ENCODE results near the gene CHI3L1.

The CHI3L1 gene

GRCh38 chr1:203204756-203205155 lies 18.3 kb upstream of the CHI3L1 start:
- no peak for DNase-seq

GRCh38 chr1:203202431-203203245 lies 16.1 kb upstream of the CHI3L1 start:
- DNase-seq, result no peak

DNA sequence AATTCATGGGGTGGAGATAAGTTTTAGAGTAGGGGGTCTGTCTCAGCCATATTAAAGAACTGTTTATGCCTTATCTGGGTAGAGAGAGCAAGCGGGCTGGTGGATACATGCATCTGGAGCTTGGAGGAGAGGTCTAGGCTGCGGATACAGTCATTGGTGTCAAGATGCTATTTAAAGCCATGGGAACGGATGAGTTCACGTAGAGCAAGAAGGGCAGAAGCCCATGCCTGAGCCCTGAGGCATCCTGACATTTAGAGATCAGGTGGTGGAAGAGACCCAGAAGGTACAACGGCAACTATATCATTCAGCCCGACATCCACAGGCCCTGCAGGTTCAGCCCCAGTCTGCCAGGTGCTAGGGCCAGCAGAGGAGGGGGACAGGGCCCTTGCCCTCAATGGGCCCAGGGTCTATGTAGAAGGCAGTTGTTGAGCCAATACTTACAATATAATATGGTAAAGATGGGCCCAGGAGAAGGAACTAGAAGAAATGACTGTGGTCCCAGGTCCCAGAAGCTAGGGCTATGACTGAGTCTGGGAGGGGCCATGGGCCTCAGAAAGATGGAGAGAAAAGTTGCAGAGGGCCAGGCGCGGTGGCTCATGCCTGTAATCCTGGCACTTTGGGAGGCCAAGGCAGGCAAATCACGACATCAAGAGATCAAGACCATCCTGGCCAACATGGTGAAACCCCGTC lies 15.2 kb upstream of the CHI3L1 start:
- no peak for DNase-seq

DNA sequence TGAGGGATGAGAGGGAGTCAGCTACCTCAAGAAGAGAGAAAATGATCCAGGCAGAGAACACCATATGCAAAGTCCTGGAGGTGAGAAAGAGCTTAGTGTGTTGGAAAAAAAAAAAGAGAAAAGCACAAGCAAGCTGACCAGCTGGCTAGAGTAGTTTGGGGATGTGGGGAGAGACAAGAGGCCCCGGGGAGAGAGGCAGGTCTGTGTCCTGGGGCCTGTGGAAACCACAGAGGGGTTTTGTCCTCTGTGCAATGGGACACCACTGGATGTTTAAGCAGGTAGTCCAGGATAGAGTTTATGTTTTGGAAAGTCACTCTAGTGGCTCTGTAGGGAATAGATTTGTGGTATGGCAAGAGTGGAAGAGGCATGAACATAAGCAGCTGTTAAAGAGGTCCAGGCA lies 14.4 kb upstream of the CHI3L1 start:
- DNase-seq, result no peak

- no peak for DNase-seq
Measured at GRCh38 chr1:203199816-203200571, 13.5 kb upstream of the CHI3L1 start.

GRCh38 chr1:203199481-203199815 lies 12.9 kb upstream of the CHI3L1 start:
- DNase-seq, result no peak

DNA sequence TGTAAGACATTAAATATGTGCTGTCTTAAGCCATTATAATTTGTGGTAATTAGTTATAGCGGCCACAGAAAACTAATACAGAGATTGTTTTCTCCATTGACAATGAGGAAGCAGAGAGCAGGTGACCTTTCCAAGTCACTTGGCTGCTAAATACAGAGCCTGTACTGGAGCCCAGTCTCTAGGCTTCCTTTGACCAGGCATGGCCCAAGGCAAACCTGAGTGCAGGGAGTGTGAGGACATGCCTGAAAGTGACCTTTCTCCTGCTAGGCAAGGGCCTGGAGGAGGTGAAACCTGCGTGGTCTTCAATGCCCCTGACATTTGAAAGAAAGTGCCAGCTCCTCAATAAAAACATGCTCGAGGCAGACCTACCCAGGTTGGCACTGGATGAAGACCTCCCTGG lies 12.5 kb upstream of the CHI3L1 start:
- no peak for DNase-seq

GRCh38 chr1:203197625-203198024 lies 11.1 kb upstream of the CHI3L1 start:
- DNase-seq, result no peak

GRCh38 chr1:203196371-203196770 lies 9.9 kb upstream of the CHI3L1 start:
- no peak for DNase-seq

GRCh38 chr1:203190949-203191348 lies 4.4 kb upstream of the CHI3L1 start:
- no peak for DNase-seq

DNA sequence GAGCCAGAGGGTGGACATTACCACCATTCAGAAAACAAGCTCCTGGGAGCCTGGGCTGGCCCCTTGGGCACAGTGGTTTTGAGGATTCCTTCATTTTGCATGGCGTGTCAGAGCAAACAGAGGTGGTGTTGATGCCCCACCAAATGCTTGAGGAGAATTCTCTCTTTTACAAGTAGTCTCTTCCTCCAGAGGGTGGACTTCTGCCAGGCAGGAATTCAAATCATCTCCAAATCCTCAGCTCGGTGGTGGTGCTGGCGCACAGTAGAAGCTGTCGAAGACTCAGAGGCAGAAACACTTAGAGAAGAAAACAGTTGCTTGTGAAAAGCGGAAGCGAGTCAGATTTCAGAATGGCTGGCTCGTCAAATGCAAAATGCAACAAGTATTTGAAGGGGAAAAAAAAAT lies 3.4 kb upstream of the CHI3L1 start:
- DNase-seq, result no peak

- no peak for DNase-seq
Measured at GRCh38 chr1:203188686-203189232, 2.3 kb upstream of the CHI3L1 start.

- no peak for DNase-seq
Measured at GRCh38 chr1:203187689-203188264, 1.3 kb upstream of the CHI3L1 start.

DNA sequence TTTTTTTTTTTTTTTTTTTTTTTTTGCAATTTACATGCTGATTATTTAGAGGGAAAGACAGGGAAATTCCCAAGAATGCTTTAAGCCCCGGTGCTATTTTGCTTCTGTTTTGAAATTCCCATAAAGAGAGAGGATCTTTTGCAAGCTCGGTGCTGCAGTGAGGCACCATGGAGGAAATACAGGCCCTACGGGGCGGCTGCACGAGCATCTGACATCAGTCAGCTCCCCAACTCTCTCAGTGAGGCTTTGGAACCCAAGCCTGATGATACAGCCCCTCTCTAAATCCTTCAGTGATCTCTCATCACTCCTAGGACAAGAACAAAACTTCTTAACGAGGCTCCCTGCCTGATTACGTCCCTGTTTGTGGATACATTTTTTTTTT lies 791 bp upstream of the CHI3L1 start:
- DNase-seq, result no peak

- no peak for DNase-seq
Measured at GRCh38 chr1:203186091-203186445, 436 bp downstream of the CHI3L1 start.

- no peak for DNase-seq
Measured at GRCh38 chr1:203185585-203185984, 919 bp downstream of the CHI3L1 start.

GRCh38 chr1:203185061-203185461 lies 1.4 kb downstream of the CHI3L1 start:
- no peak for DNase-seq

DNA sequence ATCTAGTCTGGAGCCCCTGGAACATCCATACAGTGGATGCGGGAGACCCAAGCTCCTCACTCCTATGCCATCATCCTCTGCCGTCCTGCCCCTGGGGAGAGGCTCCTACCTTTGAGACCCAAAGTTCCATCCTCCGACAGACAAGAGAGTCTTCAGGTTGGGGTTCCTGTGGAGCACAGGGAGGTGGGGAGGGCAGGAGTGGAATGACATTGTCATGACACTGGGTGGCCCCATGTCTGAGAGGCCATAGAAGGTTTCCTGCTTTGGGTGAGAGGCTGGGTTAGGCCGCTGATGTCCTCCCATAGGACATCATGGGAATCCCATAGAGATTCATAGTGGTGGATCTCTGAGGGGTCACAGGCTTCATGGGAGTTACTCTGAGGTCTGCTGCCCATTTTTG lies 2.0 kb downstream of the CHI3L1 start:
- DNase-seq, result no peak

DNA sequence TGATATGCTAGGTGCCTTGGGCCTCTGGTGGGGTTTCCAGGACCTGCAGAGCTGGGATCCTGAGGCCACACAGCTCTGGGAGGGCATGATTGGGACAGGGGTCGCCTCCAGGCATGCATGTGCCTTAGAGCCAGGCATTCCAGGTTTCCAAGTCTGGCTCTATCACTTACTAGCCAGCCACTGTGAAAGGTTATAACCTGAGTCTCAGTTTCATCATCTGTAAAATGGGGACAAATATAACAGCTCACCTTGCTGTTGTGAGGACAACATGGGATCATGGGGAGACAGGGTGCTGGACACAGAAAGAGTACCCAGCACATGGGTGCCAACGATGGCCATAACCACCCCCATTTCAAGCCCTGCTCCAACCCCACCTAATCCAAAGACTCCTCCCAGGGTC lies 2.7 kb downstream of the CHI3L1 start:
- no peak for DNase-seq

DNA sequence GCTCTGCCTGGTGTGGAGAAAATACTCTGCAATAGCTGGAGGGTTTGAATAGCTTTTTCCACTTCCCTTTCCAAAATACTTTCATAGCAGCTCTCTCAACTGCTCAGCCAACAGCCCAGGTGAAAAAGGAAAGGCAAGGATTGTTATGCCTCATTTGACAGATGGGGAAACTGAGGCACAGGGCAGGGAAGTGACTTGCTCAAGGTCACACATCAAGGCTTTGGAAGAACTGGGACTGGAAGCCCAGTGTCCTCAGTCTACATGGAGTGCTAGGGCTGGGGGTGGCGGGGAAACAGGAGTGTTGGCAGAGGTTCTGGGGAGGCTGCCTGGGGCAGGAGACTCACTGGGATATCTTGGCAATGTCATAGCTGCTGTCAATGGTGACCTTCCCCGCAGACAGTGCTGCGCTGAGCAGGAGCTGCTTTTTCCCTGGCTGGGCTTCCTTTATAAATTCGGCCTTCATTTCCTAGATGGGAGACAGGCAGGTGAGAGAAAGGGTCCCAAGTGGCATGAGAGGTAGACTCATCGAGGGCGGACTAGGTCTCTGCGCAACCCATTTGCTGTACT lies 4.0 kb downstream of the CHI3L1 start:
- no peak for DNase-seq

GRCh38 chr1:203181586-203182386 lies 4.7 kb downstream of the CHI3L1 start:
- DNase-seq, result no peak

Measured in NCI-H1105 (cell line).